Measurements from ENCODE around the gene LIMS1. TPM values are rescaled to one million over a fixed set of nuclear protein-coding genes. Genes with fewer than 3 reads are reported as not detected.

LIMS1 gene
- total RNA-seq, 2 donors from 2014 or later, result 34.1 to 50.3 TPM

DNA sequence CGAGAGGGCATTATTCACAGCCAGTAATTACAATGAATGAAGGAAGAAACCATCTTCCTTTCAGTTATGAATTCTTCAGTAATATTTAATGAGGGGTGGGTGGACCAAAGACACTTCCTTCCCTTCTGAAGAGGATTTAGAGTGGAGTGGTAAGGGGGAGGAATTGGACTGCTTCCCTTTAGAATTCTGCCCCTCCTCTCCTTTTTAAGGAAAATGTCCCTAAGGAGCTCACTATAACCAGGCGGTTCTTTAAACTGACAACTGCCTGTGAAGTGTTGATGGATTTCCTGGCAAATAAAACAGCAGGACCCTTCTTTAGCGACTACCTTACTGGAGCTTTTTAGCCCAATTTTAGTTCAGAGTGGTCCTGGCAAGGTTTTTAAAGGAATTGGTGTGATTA, 86.4 kb downstream of the LIMS1 start:
- no peak overlapping the region for H3K9ac ChIP-seq (ENCODE audit: low read depth in 2 of 2, low read length in 2 of 2)
- H3K4me1 ChIP-seq, result no peaks in the 10 kb centered on the region
- TF ChIP-seq, protein P1, sequence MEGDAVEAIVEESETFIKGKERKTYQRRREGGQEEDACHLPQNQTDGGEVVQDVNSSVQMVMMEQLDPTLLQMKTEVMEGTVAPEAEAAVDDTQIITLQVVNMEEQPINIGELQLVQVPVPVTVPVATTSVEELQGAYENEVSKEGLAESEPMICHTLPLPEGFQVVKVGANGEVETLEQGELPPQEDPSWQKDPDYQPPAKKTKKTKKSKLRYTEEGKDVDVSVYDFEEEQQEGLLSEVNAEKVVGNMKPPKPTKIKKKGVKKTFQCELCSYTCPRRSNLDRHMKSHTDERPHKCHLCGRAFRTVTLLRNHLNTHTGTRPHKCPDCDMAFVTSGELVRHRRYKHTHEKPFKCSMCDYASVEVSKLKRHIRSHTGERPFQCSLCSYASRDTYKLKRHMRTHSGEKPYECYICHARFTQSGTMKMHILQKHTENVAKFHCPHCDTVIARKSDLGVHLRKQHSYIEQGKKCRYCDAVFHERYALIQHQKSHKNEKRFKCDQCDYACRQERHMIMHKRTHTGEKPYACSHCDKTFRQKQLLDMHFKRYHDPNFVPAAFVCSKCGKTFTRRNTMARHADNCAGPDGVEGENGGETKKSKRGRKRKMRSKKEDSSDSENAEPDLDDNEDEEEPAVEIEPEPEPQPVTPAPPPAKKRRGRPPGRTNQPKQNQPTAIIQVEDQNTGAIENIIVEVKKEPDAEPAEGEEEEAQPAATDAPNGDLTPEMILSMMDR (IDR thresholded peaks at IDR 0.05), result no peak
- no peak overlapping the region for H3K4me3 ChIP-seq
- intact Hi-C loops (cut with DNase I), result no loop called here
- peak overlapping the region; percentile 13 for H3K27ac ChIP-seq
- DNase-seq, result no peak
- no peaks in the 10 kb centered on the region for H3K9me3 ChIP-seq
- H3K36me3 ChIP-seq, result no peaks in the 10 kb centered on the region
- H3K27me3 ChIP-seq, result no peaks in the 10 kb centered on the region

DNA sequence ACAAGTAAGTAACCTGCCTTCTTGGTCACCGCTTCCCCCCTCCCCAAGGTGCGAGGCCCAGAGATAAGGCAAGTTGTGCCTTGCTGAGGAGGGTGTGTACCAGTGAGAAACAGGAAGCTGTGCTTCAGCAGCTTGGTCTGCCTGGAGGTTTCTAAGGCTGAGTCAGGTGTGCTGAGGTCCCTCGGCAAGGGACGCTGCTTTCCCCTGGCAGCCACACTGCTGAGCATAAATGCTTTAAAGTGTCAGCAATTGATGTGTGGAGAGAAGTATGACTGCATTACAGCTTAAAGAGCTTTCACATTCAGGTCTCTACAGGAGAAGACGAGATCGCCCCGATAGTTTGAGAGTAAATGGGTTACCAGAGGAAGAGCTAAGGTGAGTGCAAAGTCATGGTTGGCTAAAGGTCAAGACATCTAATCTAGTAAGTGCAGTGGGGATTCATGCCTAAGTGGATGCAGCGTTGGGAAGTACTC, 86.9 kb downstream of the LIMS1 start:
- DNase-seq, result peak; percentile 59
- Histone ChIP-seq H3K4me1 (no peaks in the 10 kb centered on the region), H3K9ac (ENCODE audit: low read depth in 2 of 2, low read length in 2 of 2) (no peak overlapping the region), H3K9me3 (no peaks in the 10 kb centered on the region), H3K4me3 (peak overlapping the region; percentile 0), H3K27ac (peak overlapping the region; percentile 13), H3K36me3 (no peaks in the 10 kb centered on the region), H3K27me3 (no peaks in the 10 kb centered on the region)
- TF ChIP-seq, protein P1 (IDR thresholded peaks at IDR 0.05), result no peak
- intact Hi-C loops (cut with DNase I), result no loop called here

DNA sequence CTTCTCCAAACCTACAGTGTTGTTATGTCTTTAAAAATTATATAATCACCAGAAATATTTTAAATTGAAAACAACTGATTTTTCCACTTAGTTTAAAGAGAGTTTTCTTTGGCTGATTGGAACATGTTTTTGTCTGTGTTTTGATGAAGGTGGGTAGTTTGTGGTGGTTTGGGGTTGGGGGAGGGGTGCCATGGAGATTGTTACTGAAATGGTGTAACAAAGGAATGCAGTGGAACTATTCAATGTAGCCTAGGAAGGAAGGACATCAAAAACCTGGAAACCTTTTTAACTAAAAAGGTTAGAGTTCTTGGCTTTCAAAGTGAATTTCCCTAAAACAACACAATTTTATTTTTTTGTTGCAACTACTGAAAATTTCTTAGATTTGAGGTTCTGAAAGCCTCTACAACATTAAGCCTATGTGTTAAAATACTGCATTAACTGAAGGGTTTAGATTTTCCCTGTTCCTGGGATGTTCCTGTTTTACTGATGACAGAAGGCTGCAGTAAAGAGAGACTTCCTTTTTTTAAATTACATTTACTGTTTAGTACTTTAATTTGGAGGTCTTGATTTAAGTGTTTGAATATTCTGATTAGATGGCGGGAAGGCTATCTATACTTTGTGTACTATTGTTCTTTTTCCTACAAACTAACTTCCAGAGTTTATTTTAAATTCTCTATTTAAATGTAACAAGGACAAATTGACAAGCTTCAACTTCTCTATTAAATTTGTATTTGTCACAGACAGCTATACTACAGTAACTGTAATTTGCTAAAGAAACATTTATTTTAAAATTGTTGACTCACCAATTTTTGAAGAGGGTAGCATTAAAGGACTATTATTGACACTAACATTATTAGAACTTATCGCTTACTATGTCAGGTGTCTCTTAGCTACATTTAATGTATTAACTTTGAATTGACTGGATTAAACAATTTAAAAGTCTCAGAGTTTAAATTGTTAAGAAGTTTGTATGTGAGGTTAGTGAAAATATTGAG, 87.7 kb downstream of the LIMS1 start:
- no peaks in the 10 kb centered on the region for H3K27me3 ChIP-seq
- H3K4me3 ChIP-seq, result peak overlapping the region; percentile 0
- H3K4me1 ChIP-seq, result no peaks in the 10 kb centered on the region
- H3K36me3 ChIP-seq, result no peaks in the 10 kb centered on the region
- TF ChIP-seq, protein P1 (IDR thresholded peaks at IDR 0.05), result no peak
- H3K9ac ChIP-seq (ENCODE audit: low read depth in 2 of 2, low read length in 2 of 2), result no peak overlapping the region
- H3K9me3 ChIP-seq, result no peaks in the 10 kb centered on the region
- intact Hi-C loops (cut with DNase I), result no loop called here
- DNase-seq, result no peak
- peak overlapping the region; percentile 13 for H3K27ac ChIP-seq

DNA sequence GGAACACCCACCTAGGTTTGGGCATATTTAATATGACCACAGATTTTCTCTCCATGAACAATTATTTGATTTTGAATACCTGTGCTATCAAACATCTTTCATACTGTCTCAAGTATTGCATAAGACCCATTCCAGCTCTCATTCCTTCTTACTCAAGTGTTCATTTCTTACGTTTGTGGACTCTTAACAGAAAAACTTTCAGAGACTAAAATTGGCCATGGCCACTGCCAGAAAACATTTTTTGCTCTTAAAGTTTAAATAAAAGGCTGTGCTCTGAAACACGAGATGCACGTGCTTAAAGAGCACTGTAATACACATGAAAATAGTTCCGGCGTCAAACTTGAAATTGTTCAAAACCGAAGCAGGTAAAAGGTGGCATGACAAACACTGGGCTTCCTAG, 89.3 kb downstream of the LIMS1 start:
- no peaks in the 10 kb centered on the region for H3K36me3 ChIP-seq
- no peak overlapping the region for H3K27ac ChIP-seq
- H3K9me3 ChIP-seq, result no peaks in the 10 kb centered on the region
- DNase-seq, result no peak
- no peak overlapping the region for H3K9ac ChIP-seq (ENCODE audit: low read depth in 2 of 2, low read length in 2 of 2)
- intact Hi-C loops (cut with DNase I), result no loop called here
- TF ChIP-seq, protein P1 (IDR thresholded peaks at IDR 0.05), result no peak
- no peaks in the 10 kb centered on the region for H3K27me3 ChIP-seq
- H3K4me1 ChIP-seq, result no peaks in the 10 kb centered on the region
- no peak overlapping the region for H3K4me3 ChIP-seq

DNA sequence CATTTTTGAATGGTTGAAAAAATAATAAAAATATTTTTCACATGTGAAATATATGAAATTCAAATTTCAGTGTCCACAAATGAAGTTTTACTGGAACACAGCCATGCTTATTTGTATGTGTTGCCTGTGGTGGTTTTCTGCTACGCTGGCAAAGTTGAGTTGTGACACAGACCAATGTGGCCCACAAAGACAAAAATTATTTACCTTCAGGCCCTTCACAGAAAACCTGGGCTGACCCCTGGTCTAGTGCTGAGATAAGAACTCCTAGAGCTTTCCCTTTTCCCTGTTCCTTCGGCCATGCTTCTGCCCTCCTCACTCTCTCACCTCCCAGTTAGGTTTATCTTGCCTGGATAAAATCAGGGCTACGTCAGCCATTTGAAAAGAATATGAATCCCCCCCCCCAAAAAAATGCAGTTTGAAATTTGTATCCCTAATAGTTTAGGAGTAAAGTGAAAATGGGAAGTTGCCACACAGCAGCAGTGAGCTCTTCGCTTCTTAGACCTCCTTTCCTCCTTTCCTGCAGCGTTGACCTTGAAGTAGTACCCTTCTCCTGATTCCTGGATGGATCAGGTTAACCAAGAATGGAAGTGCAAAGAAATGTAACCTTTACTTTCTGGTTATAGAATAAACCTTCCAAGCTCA, 91.0 kb downstream of the LIMS1 start:
- no peak overlapping the region for H3K4me3 ChIP-seq
- H3K27me3 ChIP-seq, result no peaks in the 10 kb centered on the region
- no peak overlapping the region for H3K9ac ChIP-seq (ENCODE audit: low read depth in 2 of 2, low read length in 2 of 2)
- no peaks in the 10 kb centered on the region for H3K4me1 ChIP-seq
- intact Hi-C loops (cut with DNase I), result no loop called here
- no peak overlapping the region for H3K27ac ChIP-seq
- no peaks in the 10 kb centered on the region for H3K9me3 ChIP-seq
- DNase-seq, result no peak
- no peaks in the 10 kb centered on the region for H3K36me3 ChIP-seq
- TF ChIP-seq, protein P1 (IDR thresholded peaks at IDR 0.05), result no peak

All from colonic mucosa (tissue), 4 donors.